Neural progenitor cell (in vitro differentiated cells): ENCODE measurements around the gene CNTNAP2.

Experiments
- CTCF ChIP-seq: fragments of 200-600 bp; sonication (generic); IDR thresholded peaks from 2 replicates; pipeline ENCODE4 v1.5.1; 2017; ENCODE audit warnings: antibody characterized with exemption, mild to moderate bottlenecking
- EZH2phosphoT487 ChIP-seq: fragments of 200-600 bp; sonication (generic); IDR thresholded peaks from 2 replicates; pipeline ENCODE4 v1.6.1; 2017; ENCODE audit warnings: antibody characterized with exemption

- TF ChIP-seq CTCF, result no peak
- TF ChIP-seq EZH2phosphoT487, result no peak
Observed at GRCh38 chr7:147937428-147937827, 1820.8 kb downstream of the CNTNAP2 start.
